T47D (cell line): Measurements from ENCODE around the gene SFSWAP.

Experiments
- DNase-seq, 2 experiments: peaks; one replicate each; pipeline versions ENCODE4 v3.0.0 to v3.0.0-alpha.2; 2011 to 2012; ENCODE audit warnings: low read depth in 1 of 2, low spot score in 1 of 2
- JUND ChIP-seq: IDR thresholded peaks from 2 replicates; pipeline ENCODE4 v1.6.1; 2012; ENCODE audit warnings: low read depth
- in situ Hi-C: cut with HindIII; loops from 2 replicates; pipeline ENCODE4 v1.10.0; 2016; ENCODE audit warnings: low sequenced_read_pairs, low pct_unique_long_range_greater_than_20kb

SFSWAP gene

DNA sequence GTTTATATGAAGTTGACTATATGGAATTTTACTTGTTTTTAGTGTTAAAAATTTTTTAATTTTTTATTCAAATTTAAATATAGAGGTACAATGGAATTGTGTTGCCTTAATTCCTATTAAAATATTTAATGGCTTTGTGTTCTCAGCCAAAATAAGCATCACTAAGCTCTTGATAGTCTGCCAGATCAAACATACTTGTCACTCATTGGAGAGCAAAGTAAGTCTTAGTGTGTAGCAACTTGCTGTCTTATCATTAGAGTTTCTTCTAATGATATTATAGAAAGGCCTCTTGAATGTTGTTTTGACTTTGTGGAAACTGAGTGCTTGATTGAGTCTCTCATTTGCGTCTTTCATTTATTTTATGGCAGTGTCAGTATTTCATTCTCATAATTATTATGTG, 10.7 kb downstream of the SFSWAP start:
- in situ Hi-C loops: no loop called here
- no peak for TF ChIP-seq JUND
- DNase-seq: no peak

DNA sequence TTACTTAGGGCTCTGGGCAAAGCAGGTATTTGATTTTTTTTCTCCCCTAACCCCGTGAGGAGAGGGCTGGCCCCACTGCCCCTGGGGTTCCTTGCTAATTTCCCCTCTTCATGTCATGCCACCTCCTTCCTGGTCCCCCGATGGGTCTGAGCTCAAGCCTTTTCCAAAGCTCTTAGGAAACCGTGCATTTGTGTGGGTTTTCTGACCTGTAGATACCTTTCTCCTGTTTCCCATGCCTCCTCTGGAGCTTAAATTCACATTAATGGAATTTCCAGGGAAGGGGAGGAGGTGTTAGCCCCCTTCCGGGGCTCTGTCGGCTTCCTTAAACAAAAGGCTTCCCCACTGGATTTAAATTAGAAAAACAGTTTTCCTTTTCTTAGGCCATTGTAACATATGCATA, 12.6 kb downstream of the SFSWAP start:
- no peak for TF ChIP-seq JUND
- in situ Hi-C loops: no loop called here
- no peak for DNase-seq

DNA sequence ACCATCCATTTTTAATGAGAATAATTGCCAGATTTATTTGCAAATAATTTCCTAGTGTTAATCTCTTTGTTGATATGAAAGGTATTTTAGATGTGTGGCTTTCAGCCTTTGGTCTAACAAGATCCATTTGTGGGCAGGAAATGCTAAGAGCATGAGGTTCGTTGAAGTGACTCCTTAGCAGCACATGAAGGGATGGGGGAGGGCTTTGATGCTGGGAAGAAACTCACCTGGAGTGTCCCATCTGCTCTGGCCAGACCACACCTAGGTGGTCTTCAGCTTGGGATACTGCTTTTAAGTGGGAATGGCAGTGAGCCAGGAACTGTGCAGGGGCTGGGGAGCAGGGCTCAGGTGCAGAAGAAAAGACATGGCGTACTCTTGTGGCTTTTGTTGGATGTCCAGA, 13.6 kb downstream of the SFSWAP start:
- no peak for TF ChIP-seq JUND
- in situ Hi-C loops: no loop called here

DNA sequence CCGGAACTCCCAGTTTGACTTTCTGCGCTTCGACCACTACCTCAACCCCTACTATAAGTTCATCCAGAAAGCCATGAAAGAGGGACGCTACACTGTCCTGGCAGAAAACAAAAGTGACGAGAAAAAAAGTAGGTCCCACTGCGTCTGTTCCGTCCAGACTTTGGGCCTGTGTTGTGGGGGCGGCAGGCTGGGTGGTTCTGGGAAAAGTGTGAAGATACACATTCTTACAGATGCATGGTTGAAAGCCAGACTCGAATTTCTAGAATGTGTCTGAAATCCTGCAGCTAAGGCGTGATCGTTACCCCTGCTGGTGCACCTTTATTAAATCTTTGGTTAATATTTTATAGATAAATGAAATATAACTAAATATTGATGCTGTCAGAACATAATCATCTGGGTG, 14.6 kb downstream of the SFSWAP start:
- in situ Hi-C loops: no loop called here
- no peak for DNase-seq
- no peak for TF ChIP-seq JUND

More for the DNA sequence above, 13.6 kb downstream of the SFSWAP start:
- no peak for DNase-seq

DNA sequence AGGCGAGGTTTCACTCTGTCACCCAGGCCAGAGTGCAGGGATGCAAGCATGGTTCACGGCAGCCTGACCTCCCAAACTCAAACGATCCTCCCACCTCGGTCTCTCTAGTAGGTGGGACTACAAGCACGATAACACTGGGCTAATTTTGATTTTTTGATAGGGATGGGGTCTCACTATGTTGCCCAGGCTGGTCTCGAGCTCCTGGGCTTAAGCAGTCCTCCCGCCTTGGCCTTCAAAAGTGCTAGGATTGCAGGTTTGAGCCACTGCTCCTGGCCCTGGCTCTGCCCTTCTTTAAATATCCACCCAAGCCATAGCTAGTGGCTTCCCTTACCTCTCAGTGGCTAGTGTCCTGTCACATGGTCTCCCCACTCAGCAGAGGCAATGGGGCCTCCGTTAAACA, 17.8 kb downstream of the SFSWAP start:
- no peak for DNase-seq
- TF ChIP-seq JUND: no peak
- in situ Hi-C loops: no loop called here

DNA sequence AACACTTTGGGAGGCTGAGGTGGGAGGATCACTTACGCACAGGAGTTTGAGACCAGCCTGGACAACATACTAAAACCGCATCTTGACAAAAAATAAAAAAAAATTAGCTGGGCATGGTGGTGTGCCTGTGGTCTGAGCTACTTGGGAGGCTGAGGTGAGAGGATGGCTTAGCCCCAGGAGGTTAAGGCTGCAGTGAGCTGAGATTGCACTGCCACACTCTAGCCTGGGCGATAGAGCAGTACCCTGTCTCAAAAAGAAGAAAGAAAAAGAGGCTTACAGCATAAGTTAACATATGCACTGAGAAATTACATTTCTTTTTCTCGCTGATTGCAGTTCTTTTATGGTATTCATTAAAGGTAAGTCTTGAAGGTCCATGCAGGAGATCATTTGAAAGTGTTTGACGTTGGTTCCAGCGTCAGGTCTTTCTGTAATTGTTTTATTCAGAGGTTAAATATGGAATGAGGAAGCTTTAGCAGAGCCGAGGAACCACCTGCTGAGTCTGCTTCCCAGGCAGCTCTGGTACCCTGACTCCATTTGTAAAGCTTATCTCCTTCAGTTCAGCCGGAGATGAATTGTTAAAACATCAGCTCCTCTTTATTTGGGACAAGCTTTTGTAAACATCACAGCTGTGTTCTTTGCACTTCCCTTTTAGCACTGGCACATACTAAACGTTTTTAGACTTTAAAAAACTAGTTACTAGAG, 18.5 kb downstream of the SFSWAP start:
- no peak for TF ChIP-seq JUND
- no peak for DNase-seq
- in situ Hi-C loops: no loop called here

DNA sequence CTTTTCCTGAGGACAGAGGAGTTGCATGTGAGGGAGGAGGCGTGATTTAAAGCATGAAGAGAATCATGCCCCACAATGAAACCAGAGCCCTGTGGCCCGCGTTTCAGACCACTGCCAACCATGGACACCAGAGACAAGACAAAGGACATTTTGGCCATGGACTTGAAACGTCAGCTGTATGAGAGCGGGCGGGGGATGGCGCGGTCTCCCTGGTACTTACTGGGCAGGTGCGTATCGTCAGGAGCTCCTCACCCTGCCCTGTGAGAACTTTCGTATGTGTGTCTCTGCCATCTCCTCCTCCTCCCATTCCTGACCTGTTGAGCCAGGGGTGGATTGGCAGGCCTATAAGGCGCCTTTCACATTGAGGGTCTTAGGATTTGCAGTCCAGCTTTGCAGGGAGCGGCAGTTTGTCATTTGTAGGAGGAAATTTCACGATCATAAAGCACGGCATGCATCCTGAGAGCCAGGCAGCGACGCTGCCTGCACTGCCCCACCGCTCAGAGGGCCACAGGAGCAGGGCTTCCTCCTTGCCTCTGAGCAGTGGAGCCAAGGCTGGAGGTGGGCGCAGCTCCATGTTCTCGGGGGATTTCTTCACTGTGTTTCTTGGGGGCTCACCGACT, 22.2 kb downstream of the SFSWAP start:
- DNase-seq: no peak
- TF ChIP-seq JUND: no peak
- in situ Hi-C loops: no loop called here

DNA sequence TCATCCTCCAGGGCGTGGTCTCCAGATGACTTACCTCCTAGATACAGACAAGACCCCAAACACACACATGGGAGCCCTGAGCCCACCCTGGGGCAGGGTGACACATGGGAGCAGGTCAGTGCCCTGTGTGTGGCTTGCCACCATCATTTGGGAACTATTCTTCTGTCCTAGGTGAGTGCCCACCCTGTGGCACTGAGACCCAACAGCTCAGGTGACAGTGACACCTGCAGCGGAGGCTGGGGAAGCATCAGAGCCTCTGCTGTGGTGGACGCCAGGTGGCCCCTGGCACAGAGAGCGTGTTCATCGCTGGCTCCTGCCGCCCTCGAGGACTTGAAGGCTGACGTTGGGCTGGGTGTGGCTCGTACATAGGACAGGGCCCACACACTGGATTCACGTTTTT, 23.0 kb downstream of the SFSWAP start:
- no peak for TF ChIP-seq JUND
- in situ Hi-C loops: no loop called here
- no peak for DNase-seq

DNA sequence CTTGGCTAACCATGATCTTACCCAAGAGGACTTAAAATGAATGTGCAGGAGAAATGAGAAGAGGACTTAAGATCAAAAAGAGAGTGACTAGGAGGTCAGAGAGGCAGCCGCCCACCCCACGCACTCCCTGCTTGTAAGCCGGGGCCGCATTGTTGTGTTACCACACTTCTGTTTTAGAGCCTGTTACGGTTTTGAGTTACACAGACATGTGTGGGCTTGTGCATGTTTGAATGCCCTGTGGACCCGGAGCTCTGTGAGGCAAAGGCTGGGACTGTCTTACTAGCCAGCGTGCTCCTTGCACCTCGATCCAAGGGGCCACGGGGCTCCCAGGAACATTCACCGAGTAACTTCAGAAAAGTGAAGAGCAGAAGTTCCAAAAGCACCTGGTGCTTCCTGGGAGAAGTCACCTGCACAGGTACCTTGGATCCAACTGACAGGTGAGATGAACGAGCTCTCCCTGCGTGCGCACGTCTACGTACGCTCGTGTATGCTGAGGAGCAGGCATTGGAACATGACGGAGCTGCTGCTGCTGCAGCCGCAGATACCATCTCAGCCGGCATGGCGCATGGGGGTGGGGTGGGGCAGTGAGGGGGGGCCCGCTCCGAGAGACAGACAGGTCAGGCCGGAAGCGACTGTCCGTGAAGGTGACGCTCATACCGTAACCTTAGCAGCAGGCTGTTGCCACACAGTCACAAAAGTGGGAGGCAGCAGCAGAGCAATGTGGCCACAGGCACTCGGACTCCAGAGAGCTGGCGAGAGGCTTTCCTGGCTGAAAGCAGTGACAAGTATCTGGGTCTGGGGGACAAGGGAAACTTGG, 23.7 kb downstream of the SFSWAP start:
- in situ Hi-C loops: no loop called here
- DNase-seq: no peak
- TF ChIP-seq JUND: no peak

DNA sequence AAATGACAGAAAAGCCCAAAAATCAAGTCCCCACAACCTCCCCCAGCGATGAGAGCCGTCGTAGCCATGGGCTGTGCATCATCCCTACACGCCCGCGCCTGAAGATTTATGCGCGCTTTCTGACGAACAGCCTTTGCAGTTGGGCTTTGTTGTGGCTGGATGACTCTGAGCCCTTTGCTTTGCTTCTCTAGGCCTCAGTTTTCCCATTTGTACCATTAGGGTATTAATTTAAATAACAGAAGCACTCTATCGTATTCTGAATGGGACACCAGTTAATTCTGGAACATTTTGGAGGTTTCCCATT, 24.2 kb downstream of the SFSWAP start:
- in situ Hi-C loops: no loop called here
- DNase-seq: no peak
- no peak for TF ChIP-seq JUND

DNA sequence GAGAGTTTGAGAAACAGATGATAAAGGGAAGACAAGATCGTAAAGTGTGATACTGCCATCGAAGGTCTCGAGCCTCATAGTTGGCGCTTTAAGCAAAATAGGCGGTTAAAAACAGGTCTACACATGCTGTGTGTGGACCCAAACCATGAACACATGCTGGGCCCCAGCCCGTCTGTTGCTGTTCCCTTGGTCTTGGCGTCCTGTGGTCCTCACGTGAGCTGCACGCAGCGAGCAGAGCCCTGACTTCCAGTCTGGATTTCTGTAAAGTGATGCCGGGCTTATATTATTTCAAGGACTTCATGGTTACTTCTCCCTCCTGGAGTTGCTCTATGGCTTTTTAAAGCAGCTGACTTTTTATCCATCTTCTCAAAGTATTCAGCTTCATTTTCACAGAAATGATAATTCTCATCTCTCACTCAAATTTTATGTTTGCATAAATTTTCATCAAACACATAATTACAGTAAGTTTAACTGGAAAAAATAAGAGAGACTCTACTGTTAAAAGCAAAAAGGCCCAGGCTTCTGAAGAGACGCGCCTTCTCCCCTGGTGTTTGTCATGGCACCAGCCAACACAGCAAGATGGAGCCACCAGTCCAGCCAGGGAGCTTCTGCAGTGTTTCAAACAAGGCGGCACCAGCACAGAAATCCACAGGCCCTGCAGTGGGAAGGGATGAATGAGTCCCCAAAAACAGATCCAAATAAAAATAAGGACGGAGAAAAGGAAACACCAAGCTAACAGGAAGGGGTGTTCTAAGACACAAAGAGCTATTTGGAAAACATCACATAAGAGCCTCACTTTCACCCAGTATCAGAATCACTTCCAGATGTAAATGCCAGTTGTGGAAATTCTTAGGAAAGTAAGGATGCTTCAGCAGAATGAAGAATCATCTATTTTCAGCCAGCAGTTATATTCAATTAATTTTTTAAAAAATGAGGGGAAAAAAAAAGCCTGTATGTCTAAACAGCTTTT, 24.9 kb downstream of the SFSWAP start:
- in situ Hi-C loops: no loop called here
- TF ChIP-seq JUND: no peak
- DNase-seq: no peak

DNA sequence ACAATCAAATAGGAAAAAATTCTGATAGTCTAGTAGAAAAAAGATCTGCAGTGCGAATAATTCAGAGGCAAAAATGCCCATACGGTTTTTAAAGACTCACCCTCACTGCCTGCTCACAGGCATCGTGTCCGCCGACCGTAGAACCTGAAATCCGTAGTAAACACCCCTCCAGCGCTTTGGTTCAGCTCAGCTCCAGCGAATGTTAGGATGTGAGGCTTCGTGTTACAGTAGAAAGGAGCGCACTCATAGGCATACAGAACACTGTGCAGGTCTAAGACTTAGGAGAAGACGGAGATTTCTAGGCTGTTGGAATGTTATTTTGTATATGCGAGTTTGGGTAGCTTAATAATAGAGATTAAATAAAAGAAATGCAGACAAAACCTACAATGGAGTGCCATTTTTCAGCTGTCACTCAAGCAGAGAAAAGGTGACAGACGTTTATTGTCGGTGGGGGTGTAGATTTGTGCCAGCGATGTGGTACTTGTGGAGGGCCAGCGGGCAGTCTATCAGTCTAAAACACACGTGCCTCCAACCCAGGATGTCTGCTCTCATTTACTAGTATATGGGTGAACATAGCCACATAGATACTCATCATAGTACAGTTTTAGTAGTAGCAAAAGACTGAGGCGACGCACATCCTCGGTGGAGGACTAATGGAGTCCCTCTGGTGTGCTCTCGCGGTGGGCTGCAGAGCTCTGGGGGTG, 25.7 kb downstream of the SFSWAP start:
- DNase-seq: no peak
- TF ChIP-seq JUND: no peak
- in situ Hi-C loops: no loop called here
